OCI-LY1 (cell line): Measurements from ENCODE around the gene PPP4C.

Experiments
- CTCF ChIP-seq: fragments of 200-600 bp; sonication (generic), shearing (Covaris generic); IDR thresholded peaks from 2 replicates; pipeline ENCODE4 v1.5.1; 2017; ENCODE audit warnings: mild to moderate bottlenecking, antibody characterized with exemption, low read length, moderate library complexity, mixed read lengths
- EZH2 ChIP-seq: fragments of 200-600 bp; sonication (generic), shearing (Covaris generic); IDR thresholded peaks from 2 replicates; pipeline ENCODE4 v1.8.0; 2017; ENCODE audit warnings: borderline replicate concordance, mixed run types, mild to moderate bottlenecking, antibody characterized with exemption, low read length, moderate library complexity, mixed read lengths

GRCh38 chr16:30046178-30046577 lies 29.6 kb upstream of the PPP4C start:
- TF ChIP-seq CTCF: no peak
- no peak for TF ChIP-seq EZH2
